ENCODE measurements around the gene PDZRN3. TPM values are rescaled to one million over a fixed set of nuclear protein-coding genes. Genes with fewer than 3 reads are reported as not detected.

Gene PDZRN3
- total RNA-seq, 1 experiment from 2014 or later, result 5.9 TPM

DNA sequence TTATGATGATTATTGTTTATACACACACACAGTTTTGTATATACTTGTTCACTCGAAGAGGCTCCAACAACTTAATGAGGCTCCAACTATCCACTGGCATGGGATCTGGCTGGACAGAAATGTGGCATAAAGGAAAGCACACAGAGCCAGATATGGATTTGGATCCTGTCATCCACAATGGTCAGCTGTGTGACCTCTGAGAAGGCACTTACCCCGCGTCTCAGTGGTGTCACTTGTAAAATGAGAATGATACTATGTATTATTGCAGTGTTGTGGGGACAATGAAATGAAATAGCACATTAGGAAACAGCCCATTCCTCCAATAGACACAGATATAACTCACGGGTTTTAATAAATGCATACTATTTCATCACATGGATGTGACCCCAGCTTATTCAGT, 42.2 kb downstream of the PDZRN3 start:
- Mint-ChIP-seq H3K36me3 (ENCODE audit: insufficient read depth in 1 of 3, low read depth in 3 of 3) (peaks cover 0 to 4% (median 0%) of the 10 kb centered on the region in 3 experiments; a peak in 1 of 7 replicates), H3K27me3 (ENCODE audit: low read depth) (peaks cover 2% of the 10 kb centered on the region), H3K4me3 (no peak overlapping the region), H3K27ac (no peak overlapping the region), H3K9me3 (no peaks in the 10 kb centered on the region), H3K4me1 (peaks cover 17 to 19% of the 10 kb centered on the region in 2 experiments)
- Histone ChIP-seq H4K20me1 (ENCODE audit: control insufficient read depth, insufficient read depth, insufficient read length) (no peaks in the 10 kb centered on the region), H2AFZ (ENCODE audit: low read length) (no peak overlapping the region), H2BK5ac (ENCODE audit: insufficient read length, low read length) (no peak overlapping the region), H3T11ph (ENCODE audit: low read length) (no peak overlapping the region), H3K4me1 (ENCODE audit: insufficient read depth, low read length) (no peaks in the 10 kb centered on the region), H3K79me2 (ENCODE audit: insufficient read depth, low read length) (no peaks in the 10 kb centered on the region), H4K5ac (ENCODE audit: insufficient read length, low read depth, low read length) (no peak overlapping the region), H4K8ac (replicated peaks; ENCODE audit: insufficient read length, low read depth, low read length) (no peak overlapping the region), H3K23ac (ENCODE audit: insufficient read length, low read depth, low read length) (no peak overlapping the region), H3K27me3 (ENCODE audit: insufficient read depth, low read length) (no peaks in the 10 kb centered on the region), H3K56ac (ENCODE audit: insufficient read length, low read depth, low read length) (no peak overlapping the region), H2BK15ac (ENCODE audit: low read depth, low read length) (no peak overlapping the region), H3K9me3 (ENCODE audit: control insufficient read depth, low read depth, low read length) (no peaks in the 10 kb centered on the region), H2AK5ac (ENCODE audit: insufficient read length, low read length) (no peak overlapping the region), H3K23me2 (ENCODE audit: insufficient read length, low read depth, low read length, poor library complexity, severe bottlenecking) (no peaks in the 10 kb centered on the region), H3K18ac (ENCODE audit: insufficient read length, low read depth, low read length) (no peak overlapping the region), H3K4ac (ENCODE audit: low read depth, low read length) (no peak overlapping the region), H2BK12ac (ENCODE audit: insufficient read length, low read depth, low read length) (no peak overlapping the region), H3K27ac (ENCODE audit: insufficient read length, low read depth, low read length) (no peak overlapping the region), H3K79me1 (ENCODE audit: insufficient read depth, low read depth, low read length, poor library complexity, severe bottlenecking) (peaks cover 3% of the 10 kb centered on the region), H4K91ac (ENCODE audit: insufficient read length, low read depth, low read length) (no peak overlapping the region), H3K14ac (ENCODE audit: insufficient read depth, low read length) (no peak overlapping the region), H3K9ac (ENCODE audit: extremely low read depth, insufficient read length, low read length) (no peak overlapping the region), H2BK20ac (ENCODE audit: low read depth, low read length, poor library complexity, severe bottlenecking) (no peak overlapping the region), H2BK120ac (ENCODE audit: low read depth, low read length, poor library complexity, severe bottlenecking) (no peak overlapping the region), H3K4me2 (ENCODE audit: insufficient read depth, insufficient read length, low read length) (no peak overlapping the region)
- no peak for TF ChIP-seq CTCF (conservative IDR thresholded peaks at IDR 0.05)
- no CpG with 5 or more reads among the region's 4 CpGs for WGBS (ENCODE audit: extremely low coverage, insufficient read length, low lambda C conversion rate)
- DNase-seq, result no peak

Data from H9 (cell line).